ENCODE data around the gene CORO6.
A peak's percentile ranks its signal among the peaks of the same experiment; 100 is the strongest.

CORO6 gene

DNA sequence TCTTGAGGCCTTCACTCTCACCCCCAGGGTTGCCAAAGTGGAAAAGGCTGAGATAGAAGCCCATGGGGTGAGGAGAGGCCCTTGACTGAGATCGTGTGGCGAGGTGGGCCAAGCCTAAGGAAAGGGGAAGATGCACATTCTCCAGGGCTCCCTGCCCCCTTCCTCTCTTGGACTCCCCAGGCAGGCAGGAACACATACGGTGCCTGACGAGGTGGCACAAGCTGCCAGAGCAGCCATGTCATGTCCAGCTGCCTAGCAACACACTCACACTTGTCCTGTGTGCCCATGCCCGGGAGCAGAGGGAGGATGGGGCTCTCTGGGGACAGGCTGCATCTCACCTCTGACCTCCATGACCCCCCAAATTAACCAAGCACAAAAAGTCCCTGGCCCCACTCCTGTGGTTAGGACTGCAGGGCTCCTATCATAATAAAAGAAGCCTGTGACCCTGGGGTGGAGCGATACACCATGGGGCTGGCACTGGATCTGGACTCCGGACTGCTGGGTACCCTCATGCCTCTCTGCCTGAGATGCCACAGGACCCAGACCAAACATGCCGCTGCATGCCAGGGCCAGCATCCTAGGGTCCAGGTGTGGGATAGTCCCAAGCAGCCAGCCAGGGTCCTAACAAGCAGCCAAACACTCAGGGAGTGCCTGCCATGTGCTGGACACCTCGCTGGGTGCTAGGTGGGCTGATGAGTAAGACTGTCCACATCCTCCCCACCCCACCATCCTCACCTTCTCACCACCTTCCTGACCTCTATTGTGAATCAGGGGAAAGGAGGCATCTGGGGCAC is 35.8 kb downstream of the CORO6 start:
- no peak overlapping the region for H3K4me3 ChIP-seq
- peaks cover 0 to 67% (median 57%) of the 10 kb centered on the region in 4 donors for H3K4me1 ChIP-seq
- H3K9me3 ChIP-seq: no peaks in the 10 kb centered on the region
- intact Hi-C loops (cut with DNase I; ENCODE audit: low total_unique reads): no loop called here
- peaks cover 2 to 18% (median 4%) of the 10 kb centered on the region in 3 donors for H3K36me3 ChIP-seq
- DNase-seq: no peak
- peak overlapping the region; percentile 78 to 84 for H3K27ac ChIP-seq
- TF ChIP-seq, protein P1, sequence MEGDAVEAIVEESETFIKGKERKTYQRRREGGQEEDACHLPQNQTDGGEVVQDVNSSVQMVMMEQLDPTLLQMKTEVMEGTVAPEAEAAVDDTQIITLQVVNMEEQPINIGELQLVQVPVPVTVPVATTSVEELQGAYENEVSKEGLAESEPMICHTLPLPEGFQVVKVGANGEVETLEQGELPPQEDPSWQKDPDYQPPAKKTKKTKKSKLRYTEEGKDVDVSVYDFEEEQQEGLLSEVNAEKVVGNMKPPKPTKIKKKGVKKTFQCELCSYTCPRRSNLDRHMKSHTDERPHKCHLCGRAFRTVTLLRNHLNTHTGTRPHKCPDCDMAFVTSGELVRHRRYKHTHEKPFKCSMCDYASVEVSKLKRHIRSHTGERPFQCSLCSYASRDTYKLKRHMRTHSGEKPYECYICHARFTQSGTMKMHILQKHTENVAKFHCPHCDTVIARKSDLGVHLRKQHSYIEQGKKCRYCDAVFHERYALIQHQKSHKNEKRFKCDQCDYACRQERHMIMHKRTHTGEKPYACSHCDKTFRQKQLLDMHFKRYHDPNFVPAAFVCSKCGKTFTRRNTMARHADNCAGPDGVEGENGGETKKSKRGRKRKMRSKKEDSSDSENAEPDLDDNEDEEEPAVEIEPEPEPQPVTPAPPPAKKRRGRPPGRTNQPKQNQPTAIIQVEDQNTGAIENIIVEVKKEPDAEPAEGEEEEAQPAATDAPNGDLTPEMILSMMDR (IDR thresholded peaks at IDR 0.05): no peak
- H3K27me3 ChIP-seq: no peaks in the 10 kb centered on the region

DNA sequence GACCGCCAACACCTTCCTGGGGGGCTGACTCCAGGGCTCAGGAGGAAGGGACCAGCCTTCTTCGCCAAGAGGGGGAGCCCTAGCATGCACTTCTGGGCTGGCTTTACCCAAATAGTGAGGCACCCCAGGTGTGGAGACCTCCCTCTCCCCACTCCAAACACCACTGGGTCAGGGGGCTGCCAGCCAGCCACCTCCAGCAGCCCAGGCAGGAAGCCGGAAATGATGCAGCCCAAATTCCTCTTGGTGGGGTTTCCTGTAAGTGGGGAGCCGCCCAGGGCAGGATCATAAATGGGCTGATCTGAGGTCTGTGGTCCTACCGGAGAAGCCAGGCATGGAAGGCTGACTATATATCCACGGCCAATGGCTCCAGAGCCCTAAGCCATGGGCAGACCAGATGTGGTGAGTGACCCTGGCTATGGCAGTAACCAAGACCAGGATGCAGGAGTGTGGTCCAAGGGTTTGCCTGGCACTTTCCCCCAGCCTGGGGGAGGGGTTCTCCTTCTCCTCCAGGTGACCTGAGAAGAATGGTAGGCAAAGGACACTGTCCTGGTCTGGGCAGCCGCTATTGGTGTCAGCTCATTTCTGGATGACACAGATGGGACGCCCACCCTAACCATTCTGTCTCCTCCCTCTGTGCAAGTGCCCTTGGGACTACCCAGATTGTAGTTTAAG is 37.5 kb downstream of the CORO6 start:
- Histone ChIP-seq H3K27me3 (no peaks in the 10 kb centered on the region), H3K4me1 (peaks cover 0 to 50% (median 42%) of the 10 kb centered on the region in 4 donors), H3K27ac (peak overlapping the region in 1 of 2 donors; percentile 3), H3K36me3 (peaks cover 7 to 30% (median 15%) of the 10 kb centered on the region in 3 donors), H3K4me3 (peak overlapping the region in 1 of 2 donors; percentile 4), H3K9me3 (no peaks in the 10 kb centered on the region)
- TF ChIP-seq, protein P1 (IDR thresholded peaks at IDR 0.05): no peak
- DNase-seq: peak in 1 of 2 donors; percentile 67
- intact Hi-C loops (cut with DNase I; ENCODE audit: low total_unique reads): no loop called here

DNA sequence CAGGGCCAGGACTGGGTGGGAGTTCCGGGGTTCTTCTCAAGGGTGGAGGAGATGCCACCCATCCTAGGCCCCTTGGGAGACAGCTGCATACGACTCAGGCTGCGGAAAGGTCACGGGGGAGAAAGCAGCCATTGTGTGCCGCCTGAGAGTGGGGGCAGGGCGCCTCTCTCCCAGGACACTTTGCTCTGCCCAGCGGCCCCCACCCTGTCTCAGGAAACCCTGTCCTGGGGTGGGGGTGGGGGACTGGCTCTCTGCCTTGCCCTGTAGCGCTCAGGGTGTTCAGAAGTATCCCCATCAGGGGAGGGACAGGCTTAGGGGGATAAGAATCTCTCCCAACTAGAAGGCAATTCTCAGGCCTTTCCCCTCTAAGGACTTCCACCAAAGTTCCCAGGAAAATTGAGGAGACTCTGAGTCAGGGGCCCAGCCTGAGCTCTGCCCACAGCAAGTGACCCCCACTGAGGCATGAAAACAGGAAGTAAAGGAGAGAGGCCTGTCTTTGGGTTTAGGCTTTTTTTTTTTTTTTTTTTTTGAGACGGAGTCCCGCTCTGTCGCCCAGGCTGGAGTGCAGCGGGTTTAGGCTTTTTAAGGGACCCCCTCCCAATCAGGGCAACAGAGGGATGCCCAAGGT is 38.1 kb downstream of the CORO6 start:
- no peak overlapping the region for H3K4me3 ChIP-seq
- H3K27ac ChIP-seq: no peak overlapping the region
- peaks cover 0 to 45% (median 36%) of the 10 kb centered on the region in 4 donors for H3K4me1 ChIP-seq
- no peaks in the 10 kb centered on the region for H3K27me3 ChIP-seq
- no peak for DNase-seq
- H3K9me3 ChIP-seq: no peaks in the 10 kb centered on the region
- peaks cover 7 to 34% (median 18%) of the 10 kb centered on the region in 3 donors for H3K36me3 ChIP-seq
- intact Hi-C loops (cut with DNase I; ENCODE audit: low total_unique reads): no loop called here
- TF ChIP-seq, protein P1 (IDR thresholded peaks at IDR 0.05): no peak

DNA sequence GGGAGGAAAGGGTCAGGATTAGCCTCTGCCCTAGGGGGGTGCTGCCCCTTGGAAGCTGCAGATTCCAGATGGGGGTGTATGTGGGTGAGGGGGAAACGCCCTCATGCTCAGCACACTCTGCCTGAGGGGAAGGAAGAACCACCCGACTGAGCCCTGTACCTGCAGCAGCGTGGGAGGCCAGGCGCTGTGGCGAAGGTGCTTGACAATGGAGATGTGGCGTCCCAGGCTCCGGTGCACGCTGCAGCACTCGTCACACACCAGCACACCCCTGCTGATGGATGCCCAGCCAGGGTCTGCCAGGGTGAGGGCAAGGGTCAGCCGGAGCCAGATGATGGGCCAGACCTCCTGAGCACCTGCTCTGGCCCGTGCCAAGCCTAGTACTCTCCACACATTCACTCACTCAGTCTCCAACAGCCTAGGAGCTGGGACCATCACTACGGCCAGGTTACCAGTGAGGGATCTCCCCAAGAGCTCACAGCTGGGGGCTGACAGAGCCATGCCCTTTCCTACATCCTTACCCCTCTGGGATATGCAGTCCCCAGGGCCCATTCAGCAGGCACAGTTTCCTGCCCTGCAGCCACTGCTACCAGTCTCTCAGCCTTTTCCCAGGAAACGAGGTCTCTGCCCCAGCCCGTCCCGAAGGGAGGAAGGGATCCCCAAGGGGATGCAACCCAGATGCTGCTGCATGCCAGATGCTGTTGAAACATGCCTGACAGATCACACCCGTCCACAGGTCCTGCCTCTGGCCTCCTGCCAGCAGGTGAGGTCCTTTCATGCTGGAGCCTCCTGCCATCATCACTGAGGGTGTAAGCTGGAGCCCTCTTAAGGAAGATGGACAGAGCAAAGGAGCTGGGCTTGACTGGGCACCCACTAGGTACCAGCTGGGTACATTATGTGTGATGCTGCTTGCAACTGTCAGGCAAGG is 39.1 kb downstream of the CORO6 start:
- TF ChIP-seq, protein P1 (IDR thresholded peaks at IDR 0.05): no peak
- H3K4me1 ChIP-seq: peaks cover 0 to 42% (median 35%) of the 10 kb centered on the region in 4 donors
- H3K36me3 ChIP-seq: peaks cover 7 to 44% (median 28%) of the 10 kb centered on the region in 3 donors
- no peaks in the 10 kb centered on the region for H3K27me3 ChIP-seq
- H3K27ac ChIP-seq: no peak overlapping the region
- no peaks in the 10 kb centered on the region for H3K9me3 ChIP-seq
- intact Hi-C loops (cut with DNase I; ENCODE audit: low total_unique reads): no loop called here
- H3K4me3 ChIP-seq: no peak overlapping the region
- no peak for DNase-seq

DNA sequence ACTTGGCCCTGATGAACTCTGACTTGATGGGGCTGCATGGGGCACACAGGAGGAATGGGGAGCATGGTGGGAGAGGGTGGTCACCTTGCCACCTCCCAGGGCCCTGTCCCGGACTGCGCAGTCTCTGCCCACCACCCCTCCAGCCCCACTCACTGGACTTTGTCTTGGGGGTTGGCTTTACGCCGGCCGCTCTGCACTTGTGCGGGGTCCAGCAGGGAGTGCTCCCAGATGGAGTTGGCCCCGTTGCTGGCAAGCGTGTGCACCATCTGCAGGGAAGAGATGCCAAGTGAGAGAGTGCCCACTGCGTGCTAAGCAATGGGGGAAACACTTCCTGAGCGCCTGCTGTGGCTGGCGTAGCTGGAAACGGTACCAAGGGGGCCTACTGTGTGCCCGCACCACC is 39.9 kb downstream of the CORO6 start:
- Histone ChIP-seq H3K27me3 (no peaks in the 10 kb centered on the region), H3K4me1 (peaks cover 0 to 40% (median 27%) of the 10 kb centered on the region in 4 donors), H3K27ac (no peak overlapping the region), H3K4me3 (no peak overlapping the region), H3K9me3 (no peaks in the 10 kb centered on the region), H3K36me3 (peaks cover 7 to 52% (median 36%) of the 10 kb centered on the region in 3 donors)
- TF ChIP-seq, protein P1 (IDR thresholded peaks at IDR 0.05): no peak
- intact Hi-C loops (cut with DNase I; ENCODE audit: low total_unique reads): no loop called here
- no peak for DNase-seq
